ENCODE measurements around the gene ACAP3. TPM values are rescaled to one million over a fixed set of nuclear protein-coding genes. Genes with fewer than 3 reads are reported as not detected.

ACAP3 gene
- total and polyA plus RNA-seq, 2 of the 4 experiments (the other 2 are of a cell fraction): 13.3 to 58.2 TPM

- DNase-seq (no peak), ATAC-seq (ENCODE audit: low read depth) (no peak; the same call in 1 of the 2 replicates)
- intact Hi-C loops (cut with micrococcal nuclease) (no loop called here), in situ Hi-C loops (cut with MboI; ENCODE audit: low sequenced_read_pairs) (no loop called here), dilution Hi-C loops (cut with HindIII; ENCODE audit: low sequenced_read_pairs, unreplicated experiment) (no loop called here)
- no peak within 1 kb of the TSS for H2AFZ ChIP-seq (replicated peaks; ENCODE audit: low read length, poor library complexity)
- H4K5ac ChIP-seq (ENCODE audit: low read depth, low read length): no peak within 1 kb of the TSS
- H3K18ac ChIP-seq (ENCODE audit: low read depth, low read length): no peak within 1 kb of the TSS
- no peak within 1 kb of the TSS for H2BK20ac ChIP-seq (ENCODE audit: low read depth, low read length)
- no peak within 1 kb of the TSS for H3K23ac ChIP-seq (ENCODE audit: low read depth, low read length)
- no peak within 1 kb of the TSS for H3K14ac ChIP-seq (replicated peaks; ENCODE audit: low read depth, low read length)
- H3K4me2 ChIP-seq (ENCODE audit: low read depth, low read length): no peak within 1 kb of the TSS
- H3K36me3 ChIP-seq (ENCODE audit: control insufficient read depth, insufficient read depth, low read length): peaks cover 9% of the 10 kb centered on the region; the same call in 1 of the 2 replicates
- no peaks in the 10 kb centered on the region for H3K27me3 ChIP-seq (ENCODE audit: control insufficient read depth, insufficient read depth, low read length)
- no peaks in the 10 kb centered on the region; the same call in 1 of the 2 replicates for H4K20me1 ChIP-seq (ENCODE audit: insufficient read depth, low read length)
- no peak within 1 kb of the TSS; the same call in 1 of the 2 replicates for H2AK5ac ChIP-seq (ENCODE audit: low read depth, low read length)
- no TSS peak for BruUV-seq (replicated peaks)
- no peaks in the 10 kb centered on the region for H3K9me3 ChIP-seq (ENCODE audit: control insufficient read depth, insufficient read depth, low read length)
- H3K9ac ChIP-seq (ENCODE audit: low read depth, low read length): no peak within 1 kb of the TSS
- no peak within 1 kb of the TSS for H2BK5ac ChIP-seq (ENCODE audit: low read depth, low read length, poor library complexity, severe bottlenecking)
- H4K8ac ChIP-seq (ENCODE audit: low read depth in 2 of 2, low read length in 2 of 2): no peak within 1 kb of the TSS
- no peak within 1 kb of the TSS for H3K27ac ChIP-seq (ENCODE audit: insufficient read depth, low read length)
- H3K4me3 ChIP-seq (ENCODE audit: insufficient read depth, low read depth, low read length): no peak within 1 kb of the TSS
- CTCF ChIA-PET: no interaction called here
- no peaks in the 10 kb centered on the region; a peak in 1 of 4 replicates for H3K79me1 ChIP-seq (ENCODE audit: low read depth in 1 of 2, low read length in 2 of 2)
- no peaks in the 10 kb centered on the region for H3K9me1 ChIP-seq (ENCODE audit: insufficient read depth, low read length)
- WGBS, 2 experiments (ENCODE audit: extremely low coverage in 2 of 2, insufficient read length in 1 of 2): 31% methylated on average over 33 of the region's 74 CpGs; no CpG with 5 or more reads in 1 of the 2 experiments
- POLR2A ChIA-PET (ENCODE audit: unreplicated experiment): no interaction called here
- no peak within 1 kb of the TSS for H2BK120ac ChIP-seq (ENCODE audit: low read depth, low read length)
- H3K4ac ChIP-seq (ENCODE audit: low read depth, low read length): no peak within 1 kb of the TSS
- no peak within 1 kb of the TSS for H2AK9ac ChIP-seq (replicated peaks; ENCODE audit: low read depth, low read length, poor library complexity)
- H3K56ac ChIP-seq (ENCODE audit: extremely low read depth, insufficient read depth, low read length): no peak within 1 kb of the TSS
- H4K91ac ChIP-seq (ENCODE audit: insufficient read depth, low read depth, low read length): no peak within 1 kb of the TSS
- no peak for TF ChIP-seq CHD1 (IDR thresholded peaks at IDR 0.05; ENCODE audit: low read depth, low read length)
- no peak for TF ChIP-seq FOS (IDR thresholded peaks at IDR 0.05; ENCODE audit: low read depth, low read length)
- TF ChIP-seq MAZ (IDR thresholded peaks at IDR 0.05; ENCODE audit: borderline replicate concordance, low read depth, low read length): no peak
- TF ChIP-seq NFE2L2 (IDR thresholded peaks at IDR 0.05; ENCODE audit: low read depth, low read length): no peak
- TF ChIP-seq USF2 (IDR thresholded peaks at IDR 0.05; ENCODE audit: low read depth, low read length): no peak
- no peak for TF ChIP-seq SMC3 (IDR thresholded peaks at IDR 0.05; ENCODE audit: low read depth, low read length)
- TF ChIP-seq RCOR1 (IDR thresholded peaks at IDR 0.05; ENCODE audit: insufficient replicate concordance, low read length): no peak
- TF ChIP-seq RAD21 (IDR thresholded peaks at IDR 0.05; ENCODE audit: low read length): no peak
- no peak for TF ChIP-seq POLR2A (IDR thresholded peaks at IDR 0.05; ENCODE audit: low read depth, low read length)
- TF ChIP-seq MXI1 (IDR thresholded peaks at IDR 0.05; ENCODE audit: borderline replicate concordance, low read depth, low read length): no peak
- TF ChIP-seq BHLHE40 (IDR thresholded peaks at IDR 0.05; ENCODE audit: low read depth, low read length): no peak
- no peak for TF ChIP-seq ELK1 (IDR thresholded peaks at IDR 0.05; ENCODE audit: borderline replicate concordance, low read depth, low read length)
- peaks cover 13% of the 10 kb centered on the region for H3K4me1 ChIP-seq (ENCODE audit: control insufficient read depth, insufficient read depth, low read length)
- no peak within 1 kb of the TSS; the same call in 2 of the 3 replicates for H2BK15ac ChIP-seq (ENCODE audit: low read depth, low read length)
Measured at GRCh38 chr1:1246577-1247340, 61.0 kb downstream of the ACAP3 start, which contains the start of gene C1QTNF12. TSS of gene C1QTNF12 (minus strand) at chr1:1246722. CDS start at chr1:1246690, 32 bp downstream.
